ENCODE measurements around the gene ZNF618. TPM values are rescaled to one million over a fixed set of nuclear protein-coding genes. Genes with fewer than 3 reads are reported as not detected.
A peak's percentile ranks its signal among the peaks of the same experiment; 100 is the strongest.

The ZNF618 gene
- total RNA-seq, 4 donors from 2014 or later = 0.68 to 2.1 (median 1.3) TPM

DNA sequence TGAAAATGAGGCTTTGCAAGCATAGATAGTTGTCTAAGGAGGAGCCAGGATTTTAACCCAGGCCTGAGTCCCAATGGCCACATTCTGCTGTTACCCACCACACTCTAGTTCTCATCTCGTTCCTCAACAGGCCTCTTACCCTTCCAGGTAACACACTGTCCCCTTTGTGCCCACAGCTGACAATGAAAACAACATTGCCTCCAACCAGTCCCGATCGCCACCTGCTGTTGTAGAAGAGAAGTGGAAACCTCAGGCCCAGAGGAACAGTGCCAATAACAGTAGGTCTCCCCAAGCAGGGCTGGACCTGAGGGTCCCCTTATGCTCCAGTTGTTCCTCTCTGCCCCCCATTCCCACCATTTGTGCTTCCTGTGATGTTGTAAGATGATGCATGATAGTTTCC is 171.6 kb downstream of the ZNF618 start:
- Histone ChIP-seq H3K9me3 (no peaks in the 10 kb centered on the region), H3K36me3 (peaks cover 0 to 59% (median 0%) of the 10 kb centered on the region in 3 donors), H3K4me3 (no peak overlapping the region), H3K27me3 (no peaks in the 10 kb centered on the region), H3K4me1 (no peaks in the 10 kb centered on the region), H3K27ac (no peak overlapping the region)
- intact Hi-C loops (cut with DNase I) = no loop called here
- no peak for TF ChIP-seq POLR2A (IDR thresholded peaks at IDR 0.05)
- TF ChIP-seq CTCF (IDR thresholded peaks at IDR 0.05) = peak in 3 of 6 experiments; percentile 17 to 41 (median 38)
- DNase-seq = no peak
- WGBS, 2 donors = 79 to 90% methylated on average over 1 to 3 of the region's 3 CpGs

- DNase-seq = no peak
- intact Hi-C loops (cut with DNase I) = no loop called here
- H3K27me3 ChIP-seq = no peaks in the 10 kb centered on the region
Measured at GRCh38 chr9:114048533-114049415, 172.7 kb downstream of the ZNF618 start.

DNA sequence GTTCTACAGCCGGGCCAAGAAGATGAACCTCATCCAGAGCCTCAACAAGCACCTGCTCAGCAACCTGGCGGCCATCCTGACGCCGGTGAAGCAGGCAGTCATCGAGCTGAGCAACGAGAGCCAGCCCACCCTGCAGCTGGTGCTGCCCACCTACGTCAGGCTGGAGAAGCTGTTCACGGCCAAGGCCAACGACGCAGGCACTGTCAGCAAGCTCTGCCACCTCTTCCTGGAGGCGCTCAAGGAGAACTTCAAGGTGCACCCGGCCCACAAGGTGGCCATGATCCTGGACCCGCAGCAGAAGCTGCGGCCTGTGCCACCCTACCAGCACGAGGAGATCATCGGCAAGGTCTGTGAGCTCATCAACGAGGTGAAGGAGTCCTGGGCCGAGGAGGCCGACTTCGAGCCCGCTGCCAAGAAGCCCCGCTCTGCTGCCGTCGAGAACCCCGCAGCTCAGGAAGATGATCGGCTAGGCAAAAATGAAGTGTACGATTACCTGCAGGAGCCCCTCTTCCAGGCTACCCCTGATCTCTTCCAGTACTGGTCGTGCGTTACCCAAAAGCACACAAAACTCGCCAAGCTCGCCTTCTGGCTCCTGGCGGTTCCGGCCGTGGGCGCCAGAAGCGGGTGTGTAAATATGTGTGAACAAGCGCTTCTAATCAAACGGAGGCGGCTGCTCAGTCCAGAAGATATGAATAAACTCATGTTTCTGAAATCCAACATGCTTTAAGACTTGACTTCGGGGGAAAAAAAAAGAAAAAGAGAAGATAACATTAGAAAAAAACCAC is 173.5 kb downstream of the ZNF618 start:
- peaks cover 0 to 61% (median 0%) of the 10 kb centered on the region in 3 donors for H3K36me3 ChIP-seq
- intact Hi-C loops (cut with DNase I) = no loop called here
- no peaks in the 10 kb centered on the region for H3K4me1 ChIP-seq
- no peak overlapping the region for H3K4me3 ChIP-seq
- no peak for TF ChIP-seq CTCF (IDR thresholded peaks at IDR 0.05)
- TF ChIP-seq POLR2A (IDR thresholded peaks at IDR 0.05) = no peak
- H3K27ac ChIP-seq = no peak overlapping the region
- no peaks in the 10 kb centered on the region for H3K9me3 ChIP-seq
- DNase-seq = no peak
- WGBS, 2 donors = 95% methylated on average over 7 to 11 of the region's 40 CpGs
- H3K27me3 ChIP-seq = no peaks in the 10 kb centered on the region

More at GRCh38 chr9:114048533-114049415, 172.7 kb downstream of the ZNF618 start:
- WGBS, 2 donors = 94 to 97% methylated on average over 14 to 30 of the region's 44 CpGs
- Histone ChIP-seq H3K27ac (no peak overlapping the region), H3K4me3 (no peak overlapping the region), H3K36me3 (peaks cover 0 to 60% (median 0%) of the 10 kb centered on the region in 3 donors), H3K4me1 (no peaks in the 10 kb centered on the region), H3K9me3 (no peaks in the 10 kb centered on the region)
- TF ChIP-seq CTCF (IDR thresholded peaks at IDR 0.05) (no peak), POLR2A (IDR thresholded peaks at IDR 0.05) (no peak)

DNA sequence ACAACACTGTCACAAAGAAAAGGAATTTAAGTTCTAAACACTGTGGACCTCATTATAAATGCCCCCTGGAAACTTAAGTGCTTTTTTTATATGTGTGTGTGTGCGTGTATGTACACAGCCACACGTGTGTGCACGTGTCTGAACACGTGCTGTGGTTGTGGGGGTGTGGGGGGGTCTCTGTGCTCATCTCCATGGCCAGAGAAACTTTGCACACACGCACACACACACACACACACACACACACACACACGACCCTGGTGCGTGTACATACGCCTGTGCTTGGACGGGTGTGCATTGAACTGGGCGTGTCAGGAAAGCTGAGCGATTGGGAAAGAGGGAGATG is 174.1 kb downstream of the ZNF618 start:
- DNase-seq = no peak
- intact Hi-C loops (cut with DNase I) = no loop called here
- WGBS, 2 donors = 81 to 87% methylated on average over 11 of the region's 11 CpGs
- TF ChIP-seq POLR2A (IDR thresholded peaks at IDR 0.05) (no peak), CTCF (IDR thresholded peaks at IDR 0.05) (no peak)
- Histone ChIP-seq H3K9me3 (no peaks in the 10 kb centered on the region), H3K4me3 (no peak overlapping the region), H3K36me3 (peaks cover 0 to 61% (median 0%) of the 10 kb centered on the region in 3 donors), H3K27ac (no peak overlapping the region), H3K4me1 (no peaks in the 10 kb centered on the region), H3K27me3 (no peaks in the 10 kb centered on the region)

- intact Hi-C loops (cut with DNase I) = no loop called here
- Histone ChIP-seq H3K27me3 (no peaks in the 10 kb centered on the region), H3K4me1 (no peaks in the 10 kb centered on the region), H3K36me3 (peaks cover 0 to 61% (median 0%) of the 10 kb centered on the region in 3 donors), H3K4me3 (no peak overlapping the region), H3K9me3 (no peaks in the 10 kb centered on the region), H3K27ac (no peak overlapping the region)
- WGBS, 2 donors = 91 to 94% methylated on average over 6 of the region's 6 CpGs
- DNase-seq = no peak
- TF ChIP-seq POLR2A (IDR thresholded peaks at IDR 0.05) = no peak
- TF ChIP-seq CTCF (IDR thresholded peaks at IDR 0.05) = no peak
Measured at GRCh38 chr9:114050646-114051045, 174.5 kb downstream of the ZNF618 start.

Data from esophagus squamous epithelium (tissue), 5 donors.